AML-193 (cell line): Measurements from ENCODE around the gene ARL4A.

Experiments
- DNase-seq, 2 experiments: peaks; one replicate each; lab custom pipeline; 2025; lab: John Stamatoyannopoulos, UW

ARL4A gene

DNA sequence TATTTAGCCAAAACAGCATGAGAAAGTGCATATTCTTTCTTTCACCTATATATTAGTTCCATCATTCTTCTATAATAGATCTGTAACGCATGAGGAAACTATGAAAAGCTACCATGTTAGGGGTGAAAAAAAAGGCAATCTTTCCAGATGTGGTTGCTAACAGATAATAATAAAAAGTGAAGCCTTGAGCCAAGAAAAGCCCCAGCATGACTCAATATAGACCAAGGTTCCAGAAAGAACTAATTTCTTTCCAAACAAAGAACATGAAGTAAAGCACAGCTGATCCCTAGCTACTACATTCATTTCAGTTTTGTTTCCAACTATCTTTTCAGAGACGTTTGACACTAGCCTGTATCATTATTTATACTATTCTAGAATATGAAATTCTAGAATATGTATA, 16.4 kb downstream of the ARL4A start:
- DNase-seq = no peak

DNA sequence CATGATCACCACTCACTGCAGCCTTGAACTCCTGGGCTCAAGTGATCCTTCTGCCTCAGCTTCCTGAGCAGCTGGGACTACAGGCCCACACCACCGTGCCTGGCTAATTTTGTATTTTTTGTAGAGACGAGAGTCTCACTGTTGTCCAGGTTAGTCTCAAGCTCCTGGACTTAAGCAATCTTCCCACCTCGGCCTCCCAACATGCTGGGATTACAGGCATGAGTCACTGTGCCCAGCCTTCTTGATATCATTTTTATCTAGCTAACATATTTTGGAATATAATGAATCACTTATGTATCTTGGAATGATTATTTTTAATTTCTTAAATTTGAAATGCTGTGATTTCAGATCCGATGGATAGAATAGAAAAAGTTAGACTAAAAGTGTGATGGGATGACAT, 18.4 kb downstream of the ARL4A start:
- no peak for DNase-seq

DNA sequence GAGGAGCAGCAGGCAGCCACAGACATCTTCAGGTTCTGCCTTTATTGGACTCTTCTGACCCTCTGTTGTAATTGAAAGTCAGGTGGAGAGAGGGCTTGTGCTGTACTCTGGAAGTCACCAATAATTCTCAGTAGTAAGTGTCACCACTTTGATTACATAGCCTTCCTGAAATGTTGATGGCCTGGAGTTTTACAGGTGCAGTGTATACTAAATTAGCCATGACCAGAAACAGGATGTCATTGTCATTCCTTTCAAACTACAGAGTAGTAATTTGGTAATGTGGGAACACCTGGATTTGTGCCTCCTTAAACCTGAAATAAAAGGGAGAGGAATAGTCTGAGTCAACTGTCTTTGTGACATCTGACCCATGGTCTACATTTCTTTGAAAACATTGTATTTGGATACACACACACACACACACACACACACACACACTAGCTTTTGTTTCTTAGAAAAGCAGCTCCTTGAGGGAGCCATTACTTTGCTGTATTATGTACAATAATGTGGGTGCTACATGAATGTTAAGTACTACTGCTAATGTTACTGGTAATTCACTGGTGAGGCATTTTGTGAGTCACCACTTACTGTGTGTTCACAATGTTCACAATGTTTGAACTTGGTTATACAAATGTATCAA, 19.6 kb downstream of the ARL4A start:
- DNase-seq = no peak

DNA sequence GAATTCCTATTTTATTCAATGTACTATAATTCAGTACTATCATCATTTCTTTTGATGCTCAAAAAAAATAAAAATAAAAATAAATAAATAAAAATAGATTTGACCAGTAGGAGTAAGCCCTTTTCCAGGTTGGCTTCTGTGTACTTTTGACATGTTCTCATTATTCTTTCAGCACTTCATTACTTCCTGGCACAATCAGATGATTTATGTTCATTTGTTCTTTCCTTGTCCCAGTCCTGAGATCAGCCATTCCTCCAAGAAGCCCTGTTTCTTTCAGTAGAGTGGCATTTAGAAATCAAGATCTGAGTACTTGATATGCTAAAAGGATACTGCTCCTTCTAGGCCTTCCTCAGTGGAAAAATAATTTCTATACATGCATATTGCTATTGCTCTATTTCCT, 20.9 kb downstream of the ARL4A start:
- DNase-seq = no peak

DNA sequence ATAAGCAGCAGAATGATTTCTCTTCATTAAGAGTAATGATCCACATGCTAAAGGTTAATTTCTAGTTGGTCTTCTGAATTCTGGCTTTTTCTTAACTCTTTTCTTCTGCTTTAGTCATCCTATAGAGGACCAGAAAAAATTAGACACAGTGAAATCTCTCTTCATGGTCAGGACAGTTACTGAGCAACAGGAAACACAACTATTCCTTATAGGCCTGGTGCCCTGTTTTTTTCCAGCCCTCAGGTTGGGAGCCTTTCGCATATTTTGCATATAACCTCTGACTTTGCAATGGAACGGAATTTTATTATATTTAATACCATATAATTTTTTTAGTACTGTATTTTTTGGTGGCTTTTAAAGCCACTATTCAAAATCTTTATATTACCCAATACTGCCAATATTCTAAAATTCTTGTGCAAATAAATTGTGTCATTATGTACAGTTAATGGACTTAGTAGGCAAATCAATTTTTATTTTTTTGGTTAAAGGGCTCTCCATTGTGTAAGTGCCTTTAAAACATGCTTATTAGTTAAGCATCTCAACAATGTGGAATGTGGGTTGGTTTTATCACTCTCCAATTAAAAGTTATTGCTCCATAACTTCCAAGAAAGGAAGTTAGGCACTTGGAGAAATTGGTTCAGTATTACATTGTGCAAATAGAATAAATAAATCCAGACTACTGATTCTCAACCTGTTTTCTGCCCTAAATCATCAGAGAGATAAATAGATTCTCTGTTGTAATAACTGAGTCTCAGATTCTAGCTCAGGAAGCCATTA, 22.5 kb downstream of the ARL4A start:
- DNase-seq = no peak

DNA sequence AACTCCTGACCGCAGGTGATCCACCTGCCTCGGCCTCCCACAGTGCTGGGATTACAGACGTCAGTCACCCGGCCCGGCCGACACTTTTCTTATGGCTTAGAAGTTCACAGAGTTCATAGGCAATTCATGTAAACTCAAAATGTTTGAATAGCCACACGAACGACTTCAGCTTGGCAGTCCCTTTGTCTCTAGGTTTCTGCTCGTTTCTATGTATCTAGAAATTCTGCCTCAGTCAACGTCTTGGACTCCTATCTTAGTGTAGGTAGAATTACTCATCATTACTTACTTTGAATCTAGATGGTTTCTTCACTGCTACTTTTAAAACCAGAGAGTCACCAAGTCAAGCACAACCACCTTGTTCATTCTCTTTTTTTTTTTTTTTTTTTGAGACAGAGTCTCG, 23.7 kb downstream of the ARL4A start:
- no peak for DNase-seq

DNA sequence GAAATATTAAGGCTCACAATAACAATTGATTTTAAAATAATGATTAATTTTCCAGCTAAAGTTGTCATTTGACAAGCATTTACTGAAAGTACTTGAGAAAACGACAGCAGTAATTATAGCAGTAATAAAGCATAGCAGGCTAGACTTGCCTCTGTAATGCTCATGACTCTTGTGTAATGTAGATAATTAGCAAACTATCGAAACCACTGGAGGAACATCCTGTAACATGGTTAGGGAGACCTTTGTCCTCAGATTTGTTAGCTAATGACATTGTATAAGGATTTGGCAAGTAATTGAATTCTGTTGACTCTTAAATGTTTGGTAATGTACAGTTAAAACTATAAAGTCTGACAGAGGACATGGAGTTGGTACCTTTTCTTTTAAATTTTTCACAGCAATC, 24.8 kb downstream of the ARL4A start:
- peak; percentile 19 to 34 for DNase-seq

DNA sequence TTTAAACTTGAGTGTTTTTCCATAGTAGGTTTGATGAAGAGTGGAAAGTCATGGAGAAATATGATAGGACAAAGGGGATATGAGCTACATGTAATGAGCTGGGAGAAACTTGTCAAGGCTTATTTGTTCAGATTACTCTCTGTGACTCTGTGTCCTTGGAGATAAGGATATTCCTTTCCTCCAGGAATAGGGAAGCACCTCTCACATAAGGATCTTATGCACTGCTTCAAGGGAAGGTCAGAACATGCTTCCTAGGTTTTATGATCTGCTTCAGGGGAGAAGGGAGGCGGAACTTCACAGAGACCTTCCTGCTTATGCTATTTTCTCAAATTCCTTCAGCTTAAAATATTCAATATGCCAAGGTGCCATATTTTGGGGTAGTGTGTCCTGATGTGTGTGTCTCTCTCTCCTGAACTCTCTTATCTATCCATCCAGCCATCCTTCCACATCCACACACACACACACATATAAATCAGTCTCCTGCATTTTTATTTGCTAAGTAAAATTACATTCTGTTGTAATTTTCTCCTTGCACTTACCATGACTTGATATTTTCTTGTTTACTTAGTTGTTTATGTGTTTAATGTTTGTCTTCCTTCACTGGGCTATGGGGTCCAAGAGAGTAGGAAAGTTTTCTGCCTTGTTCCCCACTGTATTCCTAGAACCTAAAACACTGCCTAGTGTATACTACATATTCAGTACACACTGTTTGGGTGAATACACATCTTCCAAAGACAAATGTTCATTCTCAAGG, 26.4 kb downstream of the ARL4A start:
- DNase-seq = no peak

DNA sequence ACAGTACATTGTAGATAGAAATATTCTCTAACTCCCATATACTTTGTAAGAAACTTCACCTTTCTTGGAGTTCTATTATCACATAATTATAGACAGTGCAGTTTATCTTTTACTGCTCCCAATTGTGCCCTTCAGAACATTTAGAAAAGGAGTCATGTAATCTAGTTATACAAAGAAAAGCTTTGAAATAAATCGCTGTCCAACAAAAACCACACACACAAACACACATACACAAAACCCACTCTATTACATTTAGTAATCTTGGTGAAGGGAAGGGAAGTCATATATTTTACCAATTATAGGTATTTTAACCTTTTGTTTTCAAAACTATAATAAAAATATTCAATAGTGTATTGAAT, 26.9 kb downstream of the ARL4A start:
- DNase-seq = no peak

DNA sequence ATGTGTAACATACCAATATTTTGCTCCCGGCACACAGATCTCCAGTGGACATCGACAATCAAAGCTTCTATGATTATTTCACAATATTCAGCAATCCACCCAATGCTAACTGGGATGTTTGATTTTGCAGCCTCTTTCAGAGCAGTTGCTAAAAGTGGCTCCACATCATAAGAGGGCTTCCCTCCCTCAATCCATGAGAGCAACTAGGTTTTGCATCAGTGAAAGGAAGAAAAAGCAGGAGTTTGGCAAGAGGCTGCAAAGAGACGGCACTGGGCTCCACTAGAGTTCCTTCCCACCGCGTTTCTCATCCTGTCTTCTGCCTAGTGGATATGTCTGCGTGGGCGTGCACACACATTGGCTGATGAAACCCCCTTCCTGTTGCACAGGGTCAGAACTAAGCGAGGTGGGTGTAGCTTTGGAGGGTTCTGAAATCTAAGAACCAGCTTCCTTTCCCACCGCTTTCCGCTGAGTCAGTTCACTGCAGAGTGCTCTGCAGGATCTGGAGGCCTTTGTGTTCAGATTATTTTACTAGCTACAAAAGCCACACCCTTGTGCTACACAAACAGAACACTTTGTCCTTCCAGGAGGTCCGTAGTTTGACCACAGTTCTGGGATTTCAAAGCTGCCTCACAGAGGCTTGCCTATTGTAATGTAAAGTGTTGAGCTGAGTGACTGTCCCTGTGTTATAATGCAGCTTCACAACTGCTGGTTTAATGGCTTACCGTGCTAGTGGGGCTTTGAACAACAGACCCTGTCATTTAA, 28.1 kb downstream of the ARL4A start:
- DNase-seq = peak in 1 of 2 experiments; percentile 19

DNA sequence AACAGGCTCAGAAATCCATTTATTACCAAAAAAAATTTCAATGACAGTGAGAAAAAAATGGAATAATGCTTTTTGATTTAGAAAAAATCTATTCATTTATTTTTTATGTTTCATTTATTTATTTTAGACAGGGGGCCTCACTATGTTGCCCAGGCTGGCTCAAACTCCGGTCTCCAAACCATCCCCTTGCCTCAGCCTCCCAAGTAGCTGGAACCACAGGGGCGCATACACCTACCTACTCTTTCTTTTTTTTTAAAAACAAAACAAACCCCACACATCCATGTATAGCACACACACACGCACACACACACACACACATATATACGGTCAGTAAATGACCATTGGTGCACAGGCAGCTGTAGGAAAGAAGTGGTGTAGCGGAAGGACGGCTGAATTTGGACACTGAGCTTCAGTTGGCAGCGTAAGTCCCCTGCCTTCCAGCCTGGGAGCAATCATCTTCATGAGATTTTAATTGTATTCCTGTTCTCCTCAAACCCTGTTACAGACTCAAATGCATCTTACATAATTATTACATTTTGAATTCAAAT, 28.8 kb downstream of the ARL4A start:
- no peak for DNase-seq

DNA sequence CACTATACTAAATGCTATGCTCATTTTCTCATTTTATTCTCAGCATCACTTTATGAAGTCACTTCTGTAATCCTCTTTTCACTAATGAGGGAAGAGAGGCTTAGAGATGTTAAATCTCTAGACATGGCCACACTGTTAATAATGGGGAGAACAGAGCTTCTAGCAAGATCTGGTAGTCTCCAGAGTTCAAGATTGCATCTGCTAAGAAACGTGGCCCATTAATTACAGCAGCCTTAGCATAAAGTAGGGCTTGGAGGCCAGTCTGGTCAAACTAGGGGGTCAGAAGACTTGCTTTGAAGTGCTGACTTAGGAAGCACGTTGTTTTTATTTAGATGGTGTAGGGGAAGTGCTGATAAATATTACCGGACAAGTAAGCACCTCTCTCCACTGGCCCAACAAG, 29.3 kb downstream of the ARL4A start:
- DNase-seq = no peak

DNA sequence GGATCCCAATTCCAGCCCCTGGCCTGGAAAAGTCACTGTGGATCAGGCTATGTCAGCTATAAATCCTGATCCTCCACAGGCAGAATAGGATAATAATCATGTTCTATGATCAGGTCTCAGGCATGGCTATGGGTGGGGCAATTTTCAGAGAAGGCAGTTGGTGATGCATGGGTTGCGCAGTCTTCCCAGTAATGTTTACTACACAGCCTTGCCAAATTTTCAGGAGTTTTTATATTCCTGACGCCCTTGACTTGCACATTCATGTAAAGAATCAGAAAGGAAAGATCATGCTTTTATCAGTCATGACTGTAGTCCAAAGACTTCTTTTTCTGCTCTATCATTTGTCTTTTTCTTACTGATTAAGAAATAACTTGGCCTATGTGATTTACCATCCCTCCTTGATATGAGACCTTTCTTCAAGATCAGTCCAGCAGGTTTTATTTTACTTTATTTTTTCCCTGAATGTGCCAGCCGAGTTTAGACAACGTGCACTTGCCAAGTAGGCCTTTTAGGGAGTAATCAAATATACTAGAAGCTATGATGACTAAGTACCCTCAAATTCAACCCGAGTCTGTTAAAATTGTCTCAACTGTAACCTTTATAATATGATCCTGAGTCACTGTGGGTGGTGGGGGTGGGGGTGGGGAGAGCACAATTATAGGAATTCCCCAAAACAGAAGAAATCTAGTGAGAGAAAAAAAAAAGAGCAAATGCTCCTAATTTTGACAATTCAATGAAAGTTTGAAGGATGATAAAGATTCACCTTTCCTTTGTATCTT, 31.9 kb downstream of the ARL4A start:
- no peak for DNase-seq

DNA sequence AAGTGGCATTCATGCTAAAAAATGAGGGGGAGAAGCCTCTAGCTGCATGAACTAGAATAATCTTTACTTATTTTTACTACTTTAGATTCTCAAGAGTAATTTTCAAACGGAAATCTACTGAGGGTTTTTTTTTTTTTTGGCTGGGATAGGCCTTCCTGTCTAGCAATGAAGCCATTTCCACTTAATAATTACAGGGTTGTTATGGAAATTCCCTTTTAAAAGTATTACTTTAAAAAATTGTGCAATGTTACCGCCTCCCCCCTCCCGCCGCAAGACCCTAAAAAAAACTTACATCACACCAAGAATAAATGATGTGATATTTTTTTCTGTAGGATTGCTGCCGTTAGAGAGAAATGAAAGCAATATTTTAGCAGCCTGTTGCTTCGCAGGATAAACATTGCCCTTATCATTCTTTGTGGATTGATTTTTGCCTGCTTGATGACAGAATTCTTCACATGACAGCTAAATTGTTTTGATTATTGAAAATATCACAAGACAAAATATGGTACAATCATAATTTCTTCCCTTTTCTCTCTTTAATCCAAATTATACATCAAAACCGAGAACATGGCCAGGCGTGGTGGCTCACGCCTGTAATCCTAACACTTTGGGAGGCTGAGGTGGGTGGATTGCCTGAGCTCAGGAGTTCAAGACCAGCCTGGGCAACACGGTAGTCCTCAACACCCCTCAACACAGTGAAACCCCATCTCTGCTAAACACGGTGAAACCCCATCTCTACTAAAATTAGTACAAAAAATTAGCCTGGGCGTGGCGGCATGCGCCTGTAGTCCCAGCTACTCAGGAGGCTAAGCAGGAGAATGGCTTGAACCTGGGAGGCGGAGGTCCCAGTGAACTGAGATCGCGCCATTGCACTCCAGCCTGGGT, 32.8 kb downstream of the ARL4A start:
- DNase-seq = no peak

DNA sequence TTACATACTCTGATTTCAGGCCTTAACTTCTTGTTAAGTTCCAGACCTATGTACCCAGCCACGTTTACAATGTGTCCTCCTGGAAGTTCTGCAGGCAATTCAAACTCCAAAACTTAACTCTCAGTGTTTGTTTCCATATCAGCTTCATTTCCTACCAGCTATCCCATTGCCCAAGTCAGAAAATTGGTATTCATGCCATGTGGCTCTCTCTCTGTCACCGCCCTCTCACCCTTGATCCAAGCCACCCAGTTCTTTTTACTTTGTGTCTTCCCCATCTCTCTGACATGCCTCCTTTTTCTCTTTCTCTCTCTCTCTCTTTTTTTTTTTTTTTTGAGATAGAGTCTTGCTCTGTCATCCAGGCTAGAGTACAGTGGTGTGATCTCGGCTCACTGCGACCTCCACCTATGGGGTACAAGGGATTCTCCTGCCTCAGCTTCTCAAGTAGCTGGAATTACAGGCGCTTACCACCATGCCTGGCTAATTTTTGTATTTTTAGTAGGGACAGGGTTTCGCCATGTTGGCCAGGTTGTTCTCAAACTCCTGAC, 33.9 kb downstream of the ARL4A start:
- DNase-seq = no peak

DNA sequence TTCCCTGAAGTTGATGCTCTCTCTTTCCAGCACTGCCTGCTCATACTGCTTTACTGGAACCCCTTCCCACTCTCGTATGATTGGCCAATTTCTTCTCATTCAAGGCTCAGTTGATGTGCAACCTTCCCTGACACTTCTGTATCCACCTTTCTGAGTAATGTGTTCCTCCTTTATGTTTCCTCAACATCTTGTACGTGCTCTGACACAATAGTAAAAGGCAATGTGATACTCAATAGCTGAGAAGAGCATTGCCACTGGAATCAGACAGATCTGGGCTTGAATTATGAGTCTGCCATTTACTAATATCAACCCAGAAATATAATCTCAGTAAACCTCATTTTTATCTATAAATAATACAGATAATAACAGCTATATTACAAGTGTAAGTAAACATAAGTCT, 34.7 kb downstream of the ARL4A start:
- DNase-seq = no peak

DNA sequence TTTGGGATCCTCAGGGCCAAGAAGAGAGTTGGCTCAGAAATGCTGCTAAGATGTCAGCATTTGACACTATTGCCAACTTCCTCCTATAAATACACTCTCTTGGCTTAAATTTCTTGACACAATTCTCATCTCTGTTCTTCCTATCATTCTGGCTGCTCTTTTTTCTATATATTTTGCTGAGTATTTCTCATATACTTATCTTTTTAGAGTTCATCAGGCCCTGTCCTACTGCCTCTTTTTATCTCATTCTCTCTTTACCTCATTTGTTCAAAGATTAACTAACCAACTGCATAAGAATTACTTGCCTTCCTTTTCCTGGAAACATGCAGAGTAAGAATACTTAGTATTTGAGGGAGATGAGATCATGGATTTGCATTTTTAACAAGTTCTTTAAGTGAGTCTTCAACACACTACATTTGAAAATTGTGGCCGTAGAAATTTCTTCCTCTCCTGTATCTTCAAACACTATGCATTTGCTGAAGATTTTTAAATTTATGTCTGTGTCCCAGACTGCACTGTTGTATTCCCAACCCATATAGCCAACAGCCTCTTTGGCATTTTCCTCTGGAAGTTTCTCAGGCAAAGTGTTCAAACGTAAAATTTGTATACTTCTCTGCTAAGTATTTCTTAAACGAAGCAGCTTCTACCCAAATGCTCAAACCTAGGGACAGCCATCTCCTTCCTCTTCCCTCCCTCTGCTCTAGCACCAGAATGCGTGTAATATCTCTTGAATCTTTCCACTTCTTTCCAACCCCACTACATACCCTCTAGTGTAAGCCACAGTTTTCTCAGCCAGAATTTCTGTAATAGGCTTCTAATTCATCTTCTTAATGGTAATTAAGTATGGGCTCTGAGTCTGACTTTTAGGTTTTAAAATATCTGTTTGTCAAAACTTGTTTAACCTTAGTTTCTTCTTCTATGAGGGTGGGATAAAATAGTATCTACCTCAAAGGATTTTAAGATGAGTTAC, 35.5 kb downstream of the ARL4A start:
- DNase-seq = no peak

DNA sequence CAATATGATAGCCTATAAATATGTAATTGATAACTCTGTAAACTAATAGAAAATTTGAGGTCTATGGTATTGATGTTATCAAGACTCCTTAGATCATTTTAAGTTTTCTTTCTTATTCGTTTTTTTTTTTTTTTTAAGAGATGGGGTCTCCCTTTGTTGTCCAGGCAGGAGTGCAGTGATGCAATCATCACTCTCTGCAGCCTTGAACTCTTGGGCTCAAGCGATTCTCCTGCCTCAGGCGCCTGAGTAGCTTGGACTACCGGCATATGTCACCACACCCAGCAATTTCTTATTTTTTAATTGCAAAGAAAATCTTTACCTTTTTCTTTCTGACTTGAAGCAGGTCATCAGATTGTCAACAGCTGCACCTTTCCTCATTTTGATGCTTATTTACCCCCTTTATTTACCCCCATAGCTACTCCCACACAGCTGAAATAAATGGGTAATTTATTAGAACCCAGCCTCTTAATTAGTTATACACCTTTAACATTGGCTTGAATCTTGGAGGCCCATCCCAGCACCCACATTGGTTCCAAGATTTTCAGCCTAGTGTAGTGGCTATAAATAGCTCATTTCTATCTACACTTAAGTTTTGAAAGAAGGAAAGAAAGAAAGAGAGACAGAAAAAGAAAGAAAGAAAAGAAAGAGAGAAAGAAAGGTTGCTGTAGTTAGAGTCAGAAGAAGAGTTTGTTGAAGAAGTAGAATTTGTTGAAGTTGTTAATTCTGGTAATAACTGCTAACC, 38.3 kb downstream of the ARL4A start:
- DNase-seq = no peak
